NCI-H2196 (cell line): ENCODE measurements around the gene PTGER1.
"Not testable (repeated sequence)": the region's sequence is repeated elsewhere in the genome, so short reads cannot be mapped to it uniquely, and the experiment has no call there.

Experiments
- DNase-seq: peaks from one replicate; lab custom pipeline; 2025; ENCODE audit not compliant: unreplicated experiment; lab: John Stamatoyannopoulos, UW

Gene PTGER1

GRCh38 chr19:14476327-14476672, 1.1 kb upstream of the PTGER1 start:
- DNase-seq = no peak

GRCh38 chr19:14474827-14475226, 327 bp downstream of the PTGER1 start:
- DNase-seq = no peak

DNA sequence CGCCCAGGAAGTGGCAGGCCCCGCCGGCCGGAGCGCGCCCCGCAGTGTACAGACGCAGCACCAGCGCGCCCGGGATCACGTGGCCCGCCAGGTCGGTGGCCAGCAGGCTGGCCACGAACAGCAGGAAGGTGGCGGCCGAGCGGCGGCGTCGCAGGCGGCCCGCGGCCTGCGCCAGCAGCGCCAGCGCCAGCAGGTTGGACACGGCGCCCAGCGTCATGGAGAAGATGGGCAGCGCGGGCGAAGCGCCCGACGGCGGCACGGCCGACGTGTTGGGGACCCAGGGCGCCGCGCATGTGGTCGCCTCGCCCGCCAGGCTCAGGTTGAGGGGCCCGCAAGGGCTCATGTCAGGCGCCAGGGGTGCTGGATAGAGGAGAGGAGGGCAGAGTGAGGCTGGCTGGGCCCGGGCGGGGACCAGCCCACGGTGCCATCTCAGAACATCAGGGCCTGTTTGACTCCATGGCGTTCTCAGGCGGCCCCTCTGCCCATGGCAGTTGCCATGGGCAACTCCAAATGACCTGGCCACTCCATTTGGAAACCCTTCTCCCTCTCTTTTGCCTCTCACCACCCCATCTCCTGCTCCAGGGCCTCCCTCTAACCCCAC, 1.1 kb downstream of the PTGER1 start:
- DNase-seq = no peak

GRCh38 chr19:14473073-14473977, 1.8 kb downstream of the PTGER1 start:
- no peak for DNase-seq

GRCh38 chr19:14472202-14472938, 2.8 kb downstream of the PTGER1 start:
- DNase-seq = peak; percentile 80

GRCh38 chr19:14471436-14472187, 3.5 kb downstream of the PTGER1 start:
- no peak for DNase-seq

- no peak for DNase-seq
Measured at GRCh38 chr19:14470031-14470876, 4.9 kb downstream of the PTGER1 start.

DNA sequence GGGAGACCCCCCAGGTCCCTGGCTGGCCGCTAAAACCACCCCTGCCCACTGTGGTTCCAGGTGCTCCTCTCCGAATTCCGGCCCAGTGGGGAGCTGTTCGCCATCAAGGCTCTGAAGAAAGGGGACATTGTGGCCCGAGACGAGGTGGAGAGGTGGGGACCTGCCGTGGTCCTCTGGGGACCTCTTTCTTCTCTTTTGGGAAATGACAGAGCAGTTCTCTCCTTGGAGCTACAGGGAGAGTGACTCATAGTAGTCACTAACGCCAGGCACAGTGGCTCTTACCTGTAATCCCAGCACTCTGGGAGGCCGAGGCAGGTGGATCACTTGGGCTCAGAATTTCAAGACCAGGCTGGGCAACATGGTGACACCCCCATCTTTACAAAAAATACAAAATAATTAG, 7.3 kb downstream of the PTGER1 start:
- no peak for DNase-seq

DNA sequence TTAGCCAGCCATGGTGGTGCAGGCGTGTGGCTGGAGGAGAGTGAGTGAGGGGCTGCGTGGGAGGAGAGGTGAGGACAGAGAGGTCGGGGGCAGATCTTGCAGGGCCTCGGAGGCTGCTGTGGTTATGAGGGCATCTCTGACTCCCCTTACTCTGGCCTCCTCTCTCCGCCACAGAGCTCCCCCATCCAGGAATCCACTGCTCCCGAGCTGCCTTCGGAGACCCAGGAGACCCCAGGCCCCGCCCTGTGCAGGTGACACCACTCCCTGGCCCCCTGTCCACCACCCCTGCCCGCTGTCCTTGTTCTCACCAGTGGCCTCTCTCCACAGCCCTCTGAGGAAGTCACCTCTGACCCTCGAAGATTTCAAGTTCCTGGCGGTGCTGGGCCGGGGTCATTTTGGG, 7.8 kb downstream of the PTGER1 start:
- DNase-seq = no peak

DNA sequence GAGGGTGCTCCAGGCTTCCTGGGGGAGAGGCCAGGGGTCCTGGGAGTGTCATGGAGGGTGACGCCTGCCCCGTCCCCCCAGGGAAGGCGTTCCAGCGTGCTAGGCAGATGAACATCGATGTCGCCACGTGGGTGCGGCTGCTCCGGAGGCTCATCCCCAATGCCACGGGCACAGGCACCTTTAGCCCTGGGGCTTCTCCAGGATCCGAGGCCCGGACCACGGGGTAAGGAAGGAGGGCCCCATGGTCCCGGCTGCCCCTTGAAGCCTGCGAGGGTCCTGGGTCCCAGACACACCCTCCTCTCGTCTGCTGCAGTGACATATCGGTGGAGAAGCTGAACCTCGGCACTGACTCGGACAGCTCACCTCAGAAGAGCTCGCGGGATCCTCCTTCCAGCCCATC, 11.4 kb downstream of the PTGER1 start:
- no peak for DNase-seq

GRCh38 chr19:14462401-14462800, 12.8 kb downstream of the PTGER1 start:
- not testable (repeated sequence) for DNase-seq

DNA sequence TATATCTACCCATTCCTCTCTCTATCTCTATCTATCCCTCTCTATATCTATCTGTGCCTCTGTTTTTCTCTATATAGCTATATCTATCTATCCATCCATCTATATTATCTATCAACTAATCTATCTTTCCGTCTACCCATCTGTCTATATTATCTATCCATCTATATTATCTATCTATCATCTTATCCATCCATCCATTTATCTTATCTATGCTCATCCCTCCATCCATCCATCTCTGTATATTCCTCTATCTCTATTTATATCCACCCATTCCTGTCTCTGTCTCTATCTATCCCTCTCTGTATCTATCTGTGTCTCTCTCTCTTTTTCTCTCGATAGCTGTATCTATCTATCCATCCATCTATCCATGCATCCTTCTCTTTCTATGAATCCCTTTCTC, 14.2 kb downstream of the PTGER1 start:
- no peak for DNase-seq

DNA sequence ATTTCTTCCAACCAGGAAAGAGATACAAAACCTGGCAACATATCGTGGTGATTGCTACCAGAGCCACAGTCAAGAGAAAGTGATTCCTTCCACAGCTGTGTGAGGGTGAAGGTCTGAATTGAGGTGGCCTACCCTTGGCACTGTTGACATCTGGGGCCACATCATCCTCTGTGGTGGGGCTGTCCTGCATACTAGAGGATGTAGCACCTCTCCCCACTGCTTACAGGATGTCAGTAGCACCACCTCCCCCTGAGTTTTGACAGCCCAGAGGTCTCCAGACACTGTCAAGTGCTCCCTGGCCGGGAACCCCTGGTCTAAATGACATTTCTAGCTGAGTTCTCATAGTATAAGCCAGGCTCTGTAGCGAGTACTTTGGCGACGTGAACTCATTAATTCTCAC, 15.5 kb downstream of the PTGER1 start:
- no peak for DNase-seq

DNA sequence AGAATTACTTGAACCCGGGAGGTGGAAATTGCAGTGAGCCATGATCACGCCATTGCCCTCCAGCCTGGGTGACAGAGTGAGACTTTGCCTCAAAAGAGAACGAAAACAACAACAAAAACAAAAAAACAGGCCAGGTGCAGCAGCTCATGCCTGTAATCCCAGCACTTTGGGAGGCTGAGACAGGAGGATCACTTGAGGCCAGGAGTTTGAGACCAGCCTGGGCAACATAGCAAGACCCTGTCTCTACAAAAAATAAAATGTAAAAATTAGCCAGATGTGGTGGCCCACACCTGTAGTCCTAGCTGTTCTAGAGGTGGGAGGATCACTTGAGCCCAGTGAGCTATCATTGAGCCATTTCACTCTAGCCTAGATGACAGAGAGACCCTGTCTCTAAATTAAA, 22.9 kb downstream of the PTGER1 start:
- DNase-seq = not testable (repeated sequence)

- no peak for DNase-seq
Measured at GRCh38 chr19:14450876-14451275, 24.3 kb downstream of the PTGER1 start.

DNA sequence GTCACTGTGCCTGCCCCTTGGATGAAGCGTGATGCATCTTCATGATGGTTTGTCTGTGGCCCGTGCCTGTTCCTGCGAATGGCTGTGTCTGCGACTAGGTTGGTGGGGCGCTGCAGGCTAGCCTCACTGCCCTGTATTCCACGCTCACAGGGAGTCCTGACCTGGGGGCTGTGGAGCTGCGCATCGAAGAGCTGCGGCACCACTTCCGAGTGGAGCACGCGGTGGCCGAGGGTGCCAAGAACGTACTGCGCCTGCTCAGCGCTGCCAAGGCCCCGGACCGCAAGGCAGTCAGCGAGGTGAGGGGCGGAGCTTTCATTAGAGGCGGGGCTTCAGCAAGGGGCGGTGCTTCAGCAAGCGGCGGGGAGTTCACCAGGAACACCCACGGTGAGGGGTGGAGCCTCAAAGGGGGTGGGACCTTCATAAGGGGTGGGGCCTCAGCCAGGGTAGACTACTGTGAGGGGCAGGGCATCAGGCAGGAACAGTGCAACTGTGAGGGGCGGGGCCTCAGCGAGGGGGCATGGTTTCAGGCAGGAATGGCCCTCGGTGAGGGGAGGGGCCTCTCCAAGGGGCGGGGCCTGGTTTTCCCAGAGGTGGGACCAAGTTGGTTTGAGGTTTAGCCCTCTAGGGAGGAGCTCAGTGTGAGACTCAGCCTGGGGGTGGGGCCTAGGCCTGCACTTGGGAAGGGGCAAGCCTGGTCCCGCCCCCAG, 24.8 kb downstream of the PTGER1 start:
- peak; percentile 52 for DNase-seq

- DNase-seq = no peak
Measured at GRCh38 chr19:14449321-14449720, 25.8 kb downstream of the PTGER1 start.

DNA sequence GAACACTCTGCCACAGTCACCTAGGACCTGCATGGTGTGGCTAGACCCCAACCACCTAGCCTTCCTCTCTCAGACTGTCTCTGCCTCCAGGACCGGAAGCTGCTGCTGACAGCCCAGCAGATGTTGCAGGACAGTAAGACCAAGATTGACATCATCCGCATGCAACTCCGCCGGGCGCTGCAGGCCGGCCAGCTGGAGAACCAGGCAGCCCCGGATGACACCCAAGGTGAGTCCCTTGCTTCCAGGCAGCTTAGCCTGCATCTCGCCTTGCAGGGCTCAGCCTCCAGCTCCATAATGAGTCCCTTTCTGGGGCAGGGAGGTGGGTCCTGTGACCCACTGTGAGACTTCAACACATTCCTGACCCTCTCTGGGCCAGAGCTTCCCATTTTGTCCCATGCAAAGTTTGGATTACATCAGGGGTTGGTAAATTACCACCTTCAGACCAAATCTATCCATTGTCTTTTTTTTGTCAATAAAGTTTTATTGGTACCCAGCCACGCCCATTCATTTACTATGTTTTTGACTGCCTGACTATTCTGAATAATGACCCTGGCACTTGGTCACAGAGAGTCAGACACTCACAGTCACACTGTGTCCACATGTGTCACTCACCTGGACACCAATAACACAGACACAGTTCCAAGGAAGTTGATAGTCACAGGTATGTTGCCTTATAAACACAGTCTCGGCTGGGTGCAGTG, 28.7 kb downstream of the PTGER1 start:
- DNase-seq = no peak

DNA sequence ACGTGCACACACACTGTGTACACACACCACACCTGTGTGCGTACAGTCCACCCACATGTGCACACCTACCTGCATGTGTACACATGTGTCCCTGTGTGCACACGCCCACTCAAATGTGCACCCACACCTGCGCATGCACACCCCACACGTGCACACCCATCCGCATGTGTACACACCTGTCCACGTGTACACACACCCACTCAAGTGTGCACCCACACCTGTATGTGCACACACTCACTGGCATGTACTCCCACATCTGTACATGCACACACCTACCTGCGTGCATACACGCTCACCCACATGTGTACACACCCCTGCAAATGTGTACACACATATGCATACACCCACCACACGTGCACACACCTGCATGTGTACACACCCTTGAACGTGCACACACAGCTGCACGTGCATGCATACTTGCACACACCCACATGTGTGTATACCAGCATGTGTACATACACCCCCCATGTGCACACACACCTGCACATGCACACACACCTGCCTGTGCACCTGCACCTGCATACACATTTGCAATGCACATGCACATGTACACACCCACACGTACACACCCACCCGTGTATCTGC, 31.4 kb downstream of the PTGER1 start:
- DNase-seq = no peak
